ENCODE measurements around the gene POLD1.
A peak's percentile ranks its signal among the peaks of the same experiment; 100 is the strongest.
"Not testable (repeated sequence)": the region's sequence is repeated elsewhere in the genome, so short reads cannot be mapped to it uniquely, and the experiment has no call there.

The POLD1 gene

GRCh38 chr19:50368649-50369570 lies 15.2 kb upstream of the POLD1 start:
- DNase-seq = peak; percentile 78

GRCh38 chr19:50371914-50372475 lies 12.2 kb upstream of the POLD1 start:
- DNase-seq = no peak

- peak; percentile 96 for DNase-seq
Measured at GRCh38 chr19:50376166-50377050, 7.7 kb upstream of the POLD1 start, which contains the start of gene NR1H2. TSS of gene NR1H2 (plus strand) at chr19:50376457. CDS start at chr19:50377606, 1,149 bp downstream.

- peak; percentile 69 for DNase-seq
Measured at GRCh38 chr19:50377051-50377461, 7.1 kb upstream of the POLD1 start.

GRCh38 chr19:50377517-50377916 lies 6.6 kb upstream of the POLD1 start:
- no peak for DNase-seq

- no peak for DNase-seq
Measured at GRCh38 chr19:50378169-50378862, 5.8 kb upstream of the POLD1 start.

GRCh38 chr19:50378863-50379236 lies 5.3 kb upstream of the POLD1 start:
- no peak for DNase-seq

GRCh38 chr19:50379602-50380001 lies 4.5 kb upstream of the POLD1 start:
- no peak for DNase-seq

GRCh38 chr19:50380137-50380536 lies 4.0 kb upstream of the POLD1 start:
- no peak for DNase-seq

- DNase-seq = no peak
Measured at GRCh38 chr19:50380751-50381151, 3.4 kb upstream of the POLD1 start.

- DNase-seq = no peak
Measured at GRCh38 chr19:50381881-50382729, 2.0 kb upstream of the POLD1 start.

GRCh38 chr19:50383001-50383851 lies 921 bp upstream of the POLD1 start:
- no peak for DNase-seq

- no peak for DNase-seq
Measured at GRCh38 chr19:50384685-50385535, 763 bp downstream of the POLD1 start.

GRCh38 chr19:50387176-50387867 lies 3.2 kb downstream of the POLD1 start:
- DNase-seq = peak; percentile 71

- no peak for DNase-seq
Measured at GRCh38 chr19:50387868-50388245, 3.7 kb downstream of the POLD1 start.

GRCh38 chr19:50390295-50390694 lies 6.1 kb downstream of the POLD1 start:
- not testable (repeated sequence) for DNase-seq

- not testable (repeated sequence) for DNase-seq
Measured at GRCh38 chr19:50390952-50391351, 6.8 kb downstream of the POLD1 start.

GRCh38 chr19:50392759-50393158 lies 8.6 kb downstream of the POLD1 start:
- DNase-seq = no peak

- no peak for DNase-seq
Measured at GRCh38 chr19:50393589-50393988, 9.4 kb downstream of the POLD1 start.
